Measurements from ENCODE around the gene TRPM7.
"Not testable (repeated sequence)": the region's sequence is repeated elsewhere in the genome, so short reads cannot be mapped to it uniquely, and the experiment has no call there.

Gene TRPM7

DNA sequence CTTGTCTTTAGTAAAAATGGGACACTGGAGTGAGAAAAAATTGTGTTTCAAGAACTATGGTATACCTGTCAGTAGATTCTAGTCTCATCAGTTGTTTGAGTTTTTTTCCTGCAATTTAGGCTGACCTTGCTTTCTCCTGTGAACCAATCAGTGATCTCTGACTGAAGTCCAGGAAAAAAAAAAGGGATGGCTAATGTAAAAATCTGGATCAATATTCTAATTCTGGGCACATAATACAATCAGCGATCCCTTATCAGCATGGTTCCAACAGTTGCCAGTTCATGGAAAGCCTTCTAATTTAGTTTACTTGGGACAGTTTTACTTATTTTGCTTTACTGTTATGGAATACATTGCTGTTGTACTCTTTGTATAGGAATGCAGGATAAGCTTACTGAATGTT, 17.0 kb downstream of the TRPM7 start:
- no peak for DNase-seq

DNA sequence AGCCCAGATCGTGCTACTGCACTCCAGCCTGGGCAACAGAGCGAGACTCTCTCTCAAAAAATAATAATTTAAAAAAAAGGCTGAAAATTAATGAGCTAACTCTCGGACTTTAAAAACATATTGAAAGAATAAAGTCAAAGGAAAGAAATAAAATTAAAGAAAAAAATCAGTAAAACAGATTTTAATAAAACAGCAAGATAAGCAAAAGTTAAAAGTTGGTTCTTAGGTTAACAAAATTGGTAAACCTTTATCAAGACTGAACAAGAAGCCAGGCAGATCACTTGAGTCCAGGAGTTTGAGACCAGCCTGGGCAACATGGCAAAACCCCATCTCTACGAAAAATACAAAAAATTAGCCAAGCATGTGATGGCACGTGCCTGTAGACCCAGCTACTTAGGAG, 20.7 kb downstream of the TRPM7 start:
- DNase-seq, result no peak

- no peak for DNase-seq
Observed at GRCh38 chr15:50655555-50655954, 31.0 kb downstream of the TRPM7 start.

DNA sequence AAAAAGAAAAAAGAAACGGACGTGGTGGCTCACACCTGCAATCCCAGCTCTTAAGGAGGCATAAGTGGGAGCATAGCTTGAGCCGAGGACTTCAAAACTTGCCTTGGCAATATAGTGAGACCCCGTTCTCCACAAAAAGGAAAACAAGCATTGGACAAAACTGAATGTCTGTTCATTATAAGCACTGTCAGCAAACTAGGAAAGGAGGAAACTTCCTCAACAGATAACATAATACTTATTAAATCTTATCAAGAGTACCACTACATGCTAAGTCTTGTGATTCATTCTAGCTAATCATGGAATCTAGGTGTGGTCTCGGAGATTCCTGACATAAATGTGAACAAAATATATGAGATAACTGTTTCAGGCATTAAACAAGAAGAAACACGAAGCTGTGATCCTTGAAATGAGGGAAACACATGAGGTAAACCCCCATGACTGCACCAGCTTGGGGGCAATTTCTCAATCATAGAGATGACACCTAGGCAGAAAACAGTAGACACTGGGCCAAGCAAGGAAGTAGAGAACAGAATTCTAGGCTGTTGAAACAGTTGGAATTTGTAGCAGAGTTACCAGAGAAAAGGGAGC, 33.3 kb downstream of the TRPM7 start:
- no peak for DNase-seq

- DNase-seq, result no peak
Observed at GRCh38 chr15:50652671-50653070, 33.9 kb downstream of the TRPM7 start.

- DNase-seq, result no peak
Observed at GRCh38 chr15:50641318-50641717, 45.3 kb downstream of the TRPM7 start.

DNA sequence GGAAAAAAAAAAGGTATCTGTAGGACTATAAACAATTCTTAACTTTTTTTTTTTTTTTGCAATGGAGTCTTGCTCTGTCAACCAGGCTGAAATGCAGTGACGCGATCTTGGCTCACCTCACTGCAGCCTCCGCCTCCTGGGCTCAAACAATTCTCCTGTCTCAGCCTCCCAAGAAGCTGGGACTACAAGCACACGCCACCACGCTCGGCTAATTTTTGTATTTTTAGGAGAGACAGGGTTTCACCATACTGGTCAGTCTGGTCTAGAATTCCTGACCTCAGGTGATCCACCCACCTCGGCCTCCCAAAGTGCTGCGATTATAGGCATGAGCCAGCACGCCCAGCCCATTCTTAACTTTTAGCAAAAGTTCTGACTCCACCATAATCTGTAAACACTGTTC, 50.5 kb downstream of the TRPM7 start:
- DNase-seq, result no peak

- DNase-seq, result no peak
Observed at GRCh38 chr15:50633653-50634052, 52.9 kb downstream of the TRPM7 start.

DNA sequence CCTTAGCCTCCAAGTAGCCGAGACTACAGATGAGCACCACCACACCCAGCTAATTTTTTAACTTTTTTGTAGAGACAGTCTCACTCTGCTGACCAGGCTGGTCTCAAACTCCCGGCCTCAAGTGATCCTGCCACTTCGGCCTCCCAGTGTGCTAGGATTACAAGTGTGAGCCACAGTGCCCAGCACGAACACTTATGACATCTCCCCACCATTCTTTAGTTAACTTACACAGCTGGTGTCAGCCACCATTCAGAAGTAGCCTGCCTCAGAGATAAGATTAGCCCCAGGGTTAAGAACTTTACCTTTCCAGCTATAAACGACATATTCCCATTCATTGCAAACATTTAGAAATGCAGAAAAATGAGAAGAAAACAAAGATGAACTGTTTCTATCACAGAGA, 58.2 kb downstream of the TRPM7 start:
- DNase-seq, result no peak

DNA sequence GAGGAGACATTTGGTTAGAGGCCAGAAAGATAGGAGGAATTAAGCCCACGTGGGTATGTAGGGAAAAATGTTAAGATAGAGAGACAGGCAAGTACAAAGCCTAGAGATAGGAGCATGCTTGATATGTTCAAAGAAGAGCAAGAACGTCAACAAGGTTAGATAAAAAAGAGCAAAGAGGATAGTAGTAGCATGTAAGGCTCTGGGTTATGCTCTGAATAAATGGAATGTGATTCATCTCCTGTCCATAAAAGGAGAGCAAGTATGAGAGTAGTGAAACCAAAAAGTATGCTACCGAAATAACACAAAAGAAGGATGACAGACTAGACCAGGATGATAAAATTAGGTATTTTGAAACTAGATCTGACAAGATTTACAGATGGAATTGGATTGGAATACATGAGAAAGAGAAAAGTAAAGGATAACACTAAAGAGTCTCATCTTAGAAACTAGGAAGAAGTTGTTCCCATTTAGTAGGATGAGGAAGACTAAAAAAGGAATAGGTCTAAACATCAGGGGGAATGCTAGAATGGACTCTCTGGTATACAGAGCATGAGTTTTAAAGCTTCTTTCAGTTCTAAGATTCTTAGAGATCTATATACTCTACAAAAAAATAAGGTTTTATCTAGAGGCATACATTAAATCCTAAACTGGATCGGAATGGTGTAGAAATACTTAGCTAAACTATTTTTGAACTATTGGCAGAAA, 59.1 kb downstream of the TRPM7 start:
- no peak for DNase-seq

DNA sequence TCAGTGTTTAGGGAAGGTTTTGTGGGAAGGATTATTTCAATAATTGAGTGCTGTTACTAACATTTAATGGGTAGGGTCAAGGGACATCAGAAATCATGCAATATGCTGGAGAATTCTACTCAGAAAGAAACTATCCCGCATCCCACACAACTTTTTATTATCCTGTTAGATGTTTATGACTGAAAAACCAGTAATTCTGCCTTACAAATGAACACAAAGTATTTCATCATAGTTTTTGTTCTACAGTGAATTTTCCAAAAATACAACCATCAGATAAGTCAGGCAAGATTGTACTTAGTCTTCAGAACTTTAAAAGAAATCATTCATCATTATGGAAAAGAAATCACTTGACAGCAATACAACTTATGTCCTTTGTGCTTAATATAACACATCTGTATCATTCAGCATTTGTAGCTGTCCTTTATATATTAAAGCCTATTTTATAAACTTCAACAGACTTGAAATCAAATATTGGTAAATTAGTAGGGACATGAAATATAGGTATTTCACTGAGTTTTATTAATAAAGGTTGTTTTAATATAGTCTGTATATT, 61.9 kb downstream of the TRPM7 start:
- DNase-seq, result no peak

DNA sequence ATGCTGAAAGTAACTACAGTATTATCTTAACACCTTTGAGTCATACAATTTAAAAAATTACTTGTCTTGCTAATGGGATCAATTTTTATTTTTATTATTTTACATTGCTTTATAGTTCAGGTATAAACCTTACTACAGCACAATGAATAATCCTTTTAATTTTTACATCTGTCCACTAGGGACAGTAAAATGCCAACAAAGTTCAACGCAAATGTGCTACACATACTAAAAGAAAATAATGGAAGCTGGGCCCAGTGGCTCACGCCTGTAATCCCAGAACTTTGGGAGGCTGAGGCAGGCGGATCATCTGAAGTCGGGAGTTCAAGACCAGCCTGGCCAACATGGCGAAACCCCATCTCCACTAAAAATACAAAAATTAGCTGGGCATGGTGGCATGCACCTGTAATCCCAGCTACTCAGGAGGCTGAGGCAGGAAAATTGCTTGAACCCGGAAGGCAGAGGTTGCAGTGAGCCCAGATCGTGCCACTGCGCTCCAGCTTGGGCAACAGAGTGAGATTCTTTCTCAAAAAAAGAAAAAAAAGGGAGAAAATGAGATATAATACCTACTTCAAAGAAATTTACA, 64.1 kb downstream of the TRPM7 start:
- DNase-seq, result not testable (repeated sequence)

DNA sequence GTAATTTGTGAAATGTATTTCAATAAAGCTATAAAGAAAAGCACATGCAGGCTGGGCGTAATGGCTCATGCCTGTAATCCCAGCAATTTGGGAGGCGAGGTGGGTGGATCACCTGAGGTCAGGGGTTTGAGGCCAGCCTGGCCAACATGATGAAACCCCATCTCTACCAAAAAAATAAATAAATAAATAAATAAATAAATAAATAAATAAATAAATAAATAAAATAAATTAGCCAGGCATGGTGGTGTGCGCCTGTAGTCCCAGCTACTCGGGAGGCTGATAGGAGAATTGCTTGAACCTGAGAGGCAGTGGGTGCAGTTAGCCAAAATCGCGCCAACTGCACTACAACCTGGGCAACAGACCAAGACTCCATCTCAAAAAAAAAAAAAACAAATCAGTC, 69.6 kb downstream of the TRPM7 start:
- not testable (repeated sequence) for DNase-seq

- not testable (repeated sequence) for DNase-seq
Observed at GRCh38 chr15:50616554-50616953, 70.0 kb downstream of the TRPM7 start.

GRCh38 chr15:50613600-50613999, 73.0 kb downstream of the TRPM7 start:
- no peak for DNase-seq

DNA sequence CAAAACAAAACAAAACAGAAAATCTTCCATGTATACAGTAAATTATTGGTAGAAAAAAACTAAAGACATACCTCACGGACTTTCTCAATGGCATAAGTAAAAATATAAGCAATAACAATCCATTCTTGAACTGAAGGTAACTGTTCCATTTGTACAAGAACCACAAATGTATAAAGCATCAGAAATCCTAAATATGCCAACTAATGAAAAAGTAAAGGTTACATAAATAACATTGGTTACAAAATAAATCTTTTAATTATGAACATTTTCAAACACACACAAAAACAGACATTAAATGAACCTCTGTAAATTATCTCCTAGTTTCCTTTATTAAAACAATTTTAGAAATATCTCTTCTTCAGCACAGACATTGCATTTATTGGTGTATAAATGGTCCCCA, 79.5 kb downstream of the TRPM7 start:
- no peak for DNase-seq

- DNase-seq, result no peak
Observed at GRCh38 chr15:50605462-50605861, 81.1 kb downstream of the TRPM7 start.

GRCh38 chr15:50602028-50602427, 84.6 kb downstream of the TRPM7 start:
- DNase-seq, result not testable (repeated sequence)

DNA sequence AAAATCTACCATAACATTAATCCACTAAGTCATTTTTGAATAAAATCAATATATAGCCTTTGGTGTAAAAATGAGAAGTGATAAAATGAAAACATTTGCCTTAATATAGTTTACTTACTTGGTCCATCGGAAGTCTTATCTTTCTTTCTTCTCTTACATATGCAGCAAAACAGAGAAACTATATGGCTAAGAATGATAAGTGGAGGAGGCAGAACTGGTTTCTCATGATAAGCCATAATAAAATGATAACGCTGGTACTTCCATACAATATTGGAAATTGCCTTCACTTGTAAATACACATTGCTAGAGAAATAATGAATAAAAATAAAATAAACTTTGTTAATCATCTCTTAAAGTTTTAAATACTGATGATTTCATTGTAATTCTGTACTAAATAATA, 92.3 kb downstream of the TRPM7 start:
- no peak for DNase-seq

DNA sequence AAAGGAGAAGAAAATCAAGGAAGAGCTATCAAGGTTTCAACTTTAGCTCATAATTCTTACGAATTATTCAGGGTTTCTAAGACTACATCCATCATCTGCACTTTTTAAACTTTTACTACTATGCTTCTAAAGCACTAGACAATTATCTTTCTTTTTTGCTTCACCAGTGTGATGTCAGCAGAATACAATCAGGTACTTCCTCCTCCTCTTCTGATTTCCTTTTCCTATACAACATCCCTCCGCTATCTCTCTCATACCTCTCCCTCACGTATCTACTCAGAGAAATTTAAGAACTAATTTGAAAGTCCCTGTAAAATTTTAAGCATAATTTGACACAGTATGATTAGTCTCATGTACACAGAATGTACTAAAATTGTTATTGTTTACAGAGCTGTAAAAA, 92.8 kb downstream of the TRPM7 start:
- DNase-seq, result no peak

GRCh38 chr15:50590288-50590687, 96.3 kb downstream of the TRPM7 start:
- DNase-seq, result no peak

GRCh38 chr15:50577492-50577891, 109.1 kb downstream of the TRPM7 start:
- no peak for DNase-seq

DNA sequence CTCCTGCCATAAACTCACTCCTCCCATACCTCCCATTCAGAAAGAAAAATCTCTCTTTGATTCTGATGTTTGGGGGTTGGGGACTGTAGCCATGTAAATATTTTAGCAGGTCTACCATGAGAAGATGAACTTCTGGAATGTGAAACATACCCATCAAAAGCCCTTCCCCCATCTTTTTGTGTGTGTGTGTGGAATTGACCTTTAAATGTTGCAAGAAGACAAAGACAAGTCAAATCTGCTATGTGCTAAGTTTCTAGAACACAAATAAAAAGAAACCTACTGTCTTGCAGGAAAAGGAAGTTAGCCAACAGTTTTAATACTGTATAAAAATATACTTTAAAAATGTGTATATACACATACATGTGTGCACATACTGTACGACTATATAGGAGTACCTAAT, 110.4 kb downstream of the TRPM7 start:
- no peak for DNase-seq

GRCh38 chr15:50573842-50574241, 112.8 kb downstream of the TRPM7 start:
- DNase-seq, result not testable (repeated sequence)
